Measurements from ENCODE around the gene SLC16A3.

DNA sequence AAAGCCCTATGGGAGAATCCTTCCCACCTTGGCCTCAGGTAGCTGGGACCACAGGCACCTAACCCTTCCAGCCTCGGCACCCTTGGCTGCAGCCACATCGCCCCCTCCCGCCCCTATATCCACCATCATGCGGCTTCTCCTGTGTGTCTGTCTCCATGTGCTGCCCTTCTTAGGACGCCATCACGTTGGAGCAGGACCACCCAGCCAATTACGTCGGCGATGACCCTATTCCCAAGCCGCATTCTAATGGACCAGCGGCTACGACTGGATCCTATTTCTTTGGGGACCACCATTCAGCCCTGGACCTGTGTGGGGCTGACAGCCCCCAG lies 12.9 kb upstream of the SLC16A3 start:
- TF ChIP-seq POLR2A (conservative IDR thresholded peaks at IDR 0.05) (no peak), JUN (IDR thresholded peaks at IDR 0.05; ENCODE audit: borderline replicate concordance, low read depth, low read length) (no peak), JUN (CRISPR knock-in tag; IDR thresholded peaks at IDR 0.05; ENCODE audit: borderline replicate concordance) (no peak), TBP (optimal IDR thresholded peaks at IDR 0.05; ENCODE audit: low read depth, low read length) (no peak), NRF1 (conservative IDR thresholded peaks at IDR 0.05 in 1 of 2, IDR thresholded peaks at IDR 0.05 in 1 of 2) (no peak), SMARCE1 (IDR thresholded peaks at IDR 0.05) (no peak), HDAC3 (IDR thresholded peaks at IDR 0.05; ENCODE audit: borderline replicate concordance, partially characterized antibody) (no peak)
